Loucy (cell line): Measurements from ENCODE around the gene BTBD7.

Experiments used
- H2AFZ ChIP-seq: fragments of 200-600 bp; sonication (generic); 2 replicates; pipeline ENCODE4 v1.6.0; 2016; ENCODE audit warnings: antibody characterized with exemption, mild to moderate bottlenecking, low read length, moderate library complexity
- H3F3A ChIP-seq: fragments of 200-600 bp; 2 replicates; pipeline ENCODE4 v1.6.0; 2016; ENCODE audit warnings: antibody characterized with exemption, low read depth, mild to moderate bottlenecking
- H3K27me3 ChIP-seq: fragments of 200-600 bp; sonication (generic); 2 replicates; pipeline ENCODE4 v1.6.1; 2014; ENCODE audit warnings: low read length, mild to moderate bottlenecking; ENCODE audit not compliant: insufficient read depth, poor library complexity, severe bottlenecking
- H3K36me3 ChIP-seq: fragments of 200-600 bp; sonication (generic); 2 replicates; pipeline ENCODE4 v1.6.1; 2016; ENCODE audit warnings: low read length; ENCODE audit not compliant: insufficient read depth
- H3K4me1 ChIP-seq: fragments of 200-600 bp; sonication (generic); 2 replicates; pipeline ENCODE4 v1.5.1; 2014; ENCODE audit warnings: low read length, mild to moderate bottlenecking; ENCODE audit not compliant: insufficient read depth, poor library complexity, severe bottlenecking
- H3K4me2 ChIP-seq: fragments of 200-600 bp; sonication (generic); 2 replicates; pipeline ENCODE4 v1.6.0; 2014; ENCODE audit warnings: antibody characterized with exemption, low read length, low read depth, mild to moderate bottlenecking; ENCODE audit not compliant: poor library complexity, severe bottlenecking
- H3K4me3 ChIP-seq: fragments of 200-600 bp; sonication (generic); 2 replicates; pipeline ENCODE4 v1.5.1; 2014; ENCODE audit warnings: low read length, mild to moderate bottlenecking, mixed read lengths; ENCODE audit not compliant: poor library complexity, severe bottlenecking
- H3K79me2 ChIP-seq: fragments of 200-600 bp; sonication (generic); 2 replicates; pipeline ENCODE4 v1.6.1; 2014; ENCODE audit warnings: low read length; ENCODE audit not compliant: insufficient read depth
- H3K9ac ChIP-seq: fragments of 200-600 bp; sonication (generic); 2 replicates; pipeline ENCODE4 v1.6.0; 2014; ENCODE audit warnings: mild to moderate bottlenecking, low read depth, low read length, moderate library complexity; ENCODE audit not compliant: poor library complexity, severe bottlenecking
- H3K9me2 ChIP-seq: fragments of 200-600 bp; sonication (generic); replicated peaks from 2 replicates; pipeline ENCODE4 v1.6.1; 2016; ENCODE audit warnings: low read depth, low read length, mixed read lengths
- H3K9me3 ChIP-seq: fragments of 200-600 bp; sonication (generic); 2 replicates; pipeline ENCODE4 v1.6.1; 2014; ENCODE audit warnings: mild to moderate bottlenecking, antibody characterized with exemption, low read length, low read depth; ENCODE audit not compliant: insufficient read depth
- H4K20me1 ChIP-seq: fragments of 200-600 bp; sonication (generic); 2 replicates; pipeline ENCODE4 v1.6.0; 2014; ENCODE audit warnings: antibody characterized with exemption, low read length, mild to moderate bottlenecking; ENCODE audit not compliant: insufficient read depth, poor library complexity, severe bottlenecking
- CTCF ChIP-seq: fragments of 200-600 bp; sonication (generic); conservative IDR thresholded peaks from 2 replicates; pipeline ENCODE4 v1.5.1; 2014; ENCODE audit warnings: mild to moderate bottlenecking, antibody characterized with exemption, low read length
- EZH2phosphoT487 ChIP-seq: fragments of 200-600 bp; IDR thresholded peaks from 2 replicates; pipeline ENCODE4 v1.6.1; 2018; ENCODE audit warnings: antibody characterized with exemption, mild to moderate bottlenecking, moderate library complexity, borderline replicate concordance

BTBD7 gene

GRCh38 chr14:93199031-93199430 lies 133.8 kb downstream of the BTBD7 start:
- Histone ChIP-seq H3K9ac (no peak overlapping the region), H3K4me3 (no peak overlapping the region), H3K27me3 (no peaks in the 10 kb centered on the region), H3K79me2 (peaks cover 18% of the 10 kb centered on the region), H4K20me1 (peaks cover 4% of the 10 kb centered on the region), H3K9me3 (no peaks in the 10 kb centered on the region), H3K9me2 (no peaks in the 10 kb centered on the region), H3K4me1 (no peaks in the 10 kb centered on the region), H3F3A (no peaks in the 10 kb centered on the region), H2AFZ (no peak overlapping the region), H3K36me3 (0 out of 2 replicates have a peak, but pooled peaks cover 3% of the 10 kb centered on the region), H3K4me2 (no peak overlapping the region)
- no peak for TF ChIP-seq EZH2phosphoT487
- TF ChIP-seq CTCF, result no peak

- no peaks in the 10 kb centered on the region for H3F3A ChIP-seq
- no peaks in the 10 kb centered on the region for H4K20me1 ChIP-seq
- H3K27me3 ChIP-seq, result no peaks in the 10 kb centered on the region
- H3K4me2 ChIP-seq, result no peak overlapping the region
- TF ChIP-seq CTCF, result no peak
- TF ChIP-seq EZH2phosphoT487, result no peak
- no peaks in the 10 kb centered on the region for H3K9me2 ChIP-seq
- H3K9ac ChIP-seq, result no peak overlapping the region
- H3K4me3 ChIP-seq, result no peak overlapping the region
- no peaks in the 10 kb centered on the region for H3K79me2 ChIP-seq
- 0 out of 2 replicates have a peak, but pooled peaks cover 3% of the 10 kb centered on the region for H3K36me3 ChIP-seq
- no peaks in the 10 kb centered on the region for H3K4me1 ChIP-seq
- no peaks in the 10 kb centered on the region for H3K9me3 ChIP-seq
- no peak overlapping the region for H2AFZ ChIP-seq
Measured at GRCh38 chr14:93195316-93195999, 137.4 kb downstream of the BTBD7 start.
